A673 (cell line): ENCODE data around the gene SEMA6D. TPM values are rescaled to one million over a fixed set of nuclear protein-coding genes. Genes with fewer than 3 reads are reported as not detected.
A peak's percentile ranks its signal among the peaks of the same experiment; 100 is the strongest.

Source experiments
- BruUV-seq: library from RNA; stranded (reverse); fragments of 400-500 nt; replicated peaks from 2 replicates; lab custom pipeline; 2021; lab: Mats Ljungman, UMichigan
- CTCF ChIA-PET: fragments of 300-600 bp; sonication (Branson Sonifier 250); formaldehyde crosslinking; loops from one replicate; lab custom pipeline; 2022; ENCODE audit warnings: antibody characterized with exemption; lab: Charles Lee
- POLR2A ChIA-PET: fragments of 300-600 bp; sonication (Branson Sonifier 250); formaldehyde crosslinking; loops from one replicate; lab custom pipeline; 2022; ENCODE audit warnings: antibody characterized with exemption; ENCODE audit not compliant: low non-redundant PET; lab: Charles Lee
- DNase-seq: peaks from one replicate; pipeline ENCODE4 v3.0.0-alpha.2; 2015; ENCODE audit warnings: low spot score
- H3K27ac ChIP-seq: fragments of 200-600 bp; sonication (generic); 2 replicates; pipeline ENCODE4 v1.5.1; 2016; ENCODE audit warnings: mixed run types, low read depth, mild to moderate bottlenecking, mixed read lengths, antibody characterized with exemption, low read length; ENCODE audit not compliant: poor library complexity, severe bottlenecking
- H3K27me3 ChIP-seq: fragments of 200-600 bp; sonication (generic); replicated peaks from 2 replicates; pipeline ENCODE4 v1.6.1; 2017; ENCODE audit warnings: mixed run types, low read depth, mild to moderate bottlenecking, mixed read lengths, antibody characterized with exemption, low read length; ENCODE audit not compliant: insufficient read depth, poor library complexity
- H3K36me3 ChIP-seq: fragments of 200-600 bp; sonication (generic); 2 replicates; pipeline ENCODE4 v1.6.1; 2016; ENCODE audit warnings: mixed run types, mild to moderate bottlenecking, mixed read lengths, antibody characterized with exemption, low read length; ENCODE audit not compliant: insufficient read depth, poor library complexity, severe bottlenecking
- H3K4me1 ChIP-seq: fragments of 200-600 bp; sonication (generic); 2 replicates; pipeline ENCODE4 v1.6.1; 2017; ENCODE audit warnings: mixed run types, mild to moderate bottlenecking, mixed read lengths, antibody characterized with exemption, low read length; ENCODE audit not compliant: insufficient read depth, poor library complexity, severe bottlenecking
- H3K4me3 ChIP-seq: fragments of 200-600 bp; sonication (generic); 2 replicates; pipeline ENCODE4 v1.5.1; 2016; ENCODE audit warnings: low read depth, mixed run types, mild to moderate bottlenecking, mixed read lengths, low read length; ENCODE audit not compliant: poor library complexity, severe bottlenecking
- H3K9me3 ChIP-seq: fragments of 200-600 bp; sonication (generic); 2 replicates; pipeline ENCODE4 v1.6.1; 2016; ENCODE audit warnings: mixed run types, low read depth, mild to moderate bottlenecking, mixed read lengths, antibody characterized with exemption, low read length; ENCODE audit not compliant: poor library complexity, severe bottlenecking
- EZH2 ChIP-seq: fragments of 200-600 bp; sonication (generic); IDR thresholded peaks from 2 replicates; pipeline ENCODE4 v1.6.1; 2017; ENCODE audit warnings: borderline replicate concordance, low read depth, mild to moderate bottlenecking, mixed read lengths, antibody characterized with exemption, low read length; ENCODE audit not compliant: poor library complexity, severe bottlenecking
- intact Hi-C: fragments of 100-400 bp; cut with micrococcal nuclease; formaldehyde crosslinking; loops from one replicate; pipeline ENCODE4 v1.10.0; 2022; ENCODE audit not compliant: unreplicated experiment
- total RNA-seq: library from RNA; stranded (reverse); gene quantifications from 2 replicates; pipeline ENCODE4 v1.2.3, GENCODE V29; 2021
- TF ChIP-seq, protein P1 (sequence below): fragments of 300-800, 200-600 bp; sonication (generic); conservative IDR thresholded peaks from 2 replicates; pipeline ENCODE4 v1.5.1; 2017; ENCODE audit warnings: low read depth, mild to moderate bottlenecking, antibody characterized with exemption, low read length, moderate library complexity, mixed read lengths

Gene SEMA6D
- total RNA-seq, 1 experiment from 2014 or later, result 11.0 TPM

DNA sequence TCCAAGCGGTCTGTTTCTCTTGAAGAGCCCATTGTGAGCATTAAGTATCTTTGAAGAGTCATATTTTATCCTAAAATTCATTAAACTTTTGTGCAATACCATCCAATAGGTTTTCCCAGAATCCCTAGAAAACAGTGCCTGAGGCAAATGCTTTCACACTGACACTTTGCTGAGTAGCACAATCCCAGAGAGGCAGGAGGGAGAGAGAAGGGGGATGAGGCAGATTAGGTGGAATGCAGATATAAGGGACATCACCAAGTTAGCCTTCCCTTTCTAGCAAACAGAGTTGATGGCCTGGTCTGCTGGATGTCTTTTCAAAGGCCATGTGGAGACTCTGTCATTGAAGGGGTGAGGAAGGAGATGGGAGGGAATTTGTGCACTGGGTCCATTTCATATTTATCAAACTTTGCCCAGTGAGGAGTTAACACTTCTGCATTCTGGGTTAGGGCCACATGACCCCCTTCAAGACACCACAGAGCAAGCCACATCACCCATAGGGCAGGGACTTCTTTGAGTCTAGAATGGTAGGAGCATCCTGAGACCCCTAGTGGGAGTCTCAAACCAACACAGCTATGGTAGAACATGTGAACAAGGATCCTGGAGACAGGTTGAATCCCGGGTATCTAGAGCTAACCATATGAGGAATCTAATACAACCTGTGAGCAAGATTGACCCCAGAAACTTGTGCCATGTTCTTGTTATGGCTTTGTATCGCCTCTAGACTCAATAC, 32.0 kb upstream of the SEMA6D start:
- no TSS peak for BruUV-seq
- no peak for DNase-seq
- intact Hi-C loops, result loop anchor here (10.0 kb wide), 1 partner anchor 211 kb away; no protein-coding TSS in a partner anchor
- H3K4me3 ChIP-seq, result no peak overlapping the region
- no peaks in the 10 kb centered on the region for H3K9me3 ChIP-seq
- no peaks in the 10 kb centered on the region for H3K27me3 ChIP-seq
- peaks cover 18% of the 10 kb centered on the region for H3K4me1 ChIP-seq
- H3K27ac ChIP-seq, result no peak overlapping the region
- ChIA-PET POLR2A (no interaction called here), CTCF (no interaction called here)
- TF ChIP-seq, protein P1, sequence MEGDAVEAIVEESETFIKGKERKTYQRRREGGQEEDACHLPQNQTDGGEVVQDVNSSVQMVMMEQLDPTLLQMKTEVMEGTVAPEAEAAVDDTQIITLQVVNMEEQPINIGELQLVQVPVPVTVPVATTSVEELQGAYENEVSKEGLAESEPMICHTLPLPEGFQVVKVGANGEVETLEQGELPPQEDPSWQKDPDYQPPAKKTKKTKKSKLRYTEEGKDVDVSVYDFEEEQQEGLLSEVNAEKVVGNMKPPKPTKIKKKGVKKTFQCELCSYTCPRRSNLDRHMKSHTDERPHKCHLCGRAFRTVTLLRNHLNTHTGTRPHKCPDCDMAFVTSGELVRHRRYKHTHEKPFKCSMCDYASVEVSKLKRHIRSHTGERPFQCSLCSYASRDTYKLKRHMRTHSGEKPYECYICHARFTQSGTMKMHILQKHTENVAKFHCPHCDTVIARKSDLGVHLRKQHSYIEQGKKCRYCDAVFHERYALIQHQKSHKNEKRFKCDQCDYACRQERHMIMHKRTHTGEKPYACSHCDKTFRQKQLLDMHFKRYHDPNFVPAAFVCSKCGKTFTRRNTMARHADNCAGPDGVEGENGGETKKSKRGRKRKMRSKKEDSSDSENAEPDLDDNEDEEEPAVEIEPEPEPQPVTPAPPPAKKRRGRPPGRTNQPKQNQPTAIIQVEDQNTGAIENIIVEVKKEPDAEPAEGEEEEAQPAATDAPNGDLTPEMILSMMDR, result peak; percentile 26; the same call in 1 of the 2 replicates
- TF ChIP-seq EZH2, result no peak
- H3K36me3 ChIP-seq, result no peaks in the 10 kb centered on the region

DNA sequence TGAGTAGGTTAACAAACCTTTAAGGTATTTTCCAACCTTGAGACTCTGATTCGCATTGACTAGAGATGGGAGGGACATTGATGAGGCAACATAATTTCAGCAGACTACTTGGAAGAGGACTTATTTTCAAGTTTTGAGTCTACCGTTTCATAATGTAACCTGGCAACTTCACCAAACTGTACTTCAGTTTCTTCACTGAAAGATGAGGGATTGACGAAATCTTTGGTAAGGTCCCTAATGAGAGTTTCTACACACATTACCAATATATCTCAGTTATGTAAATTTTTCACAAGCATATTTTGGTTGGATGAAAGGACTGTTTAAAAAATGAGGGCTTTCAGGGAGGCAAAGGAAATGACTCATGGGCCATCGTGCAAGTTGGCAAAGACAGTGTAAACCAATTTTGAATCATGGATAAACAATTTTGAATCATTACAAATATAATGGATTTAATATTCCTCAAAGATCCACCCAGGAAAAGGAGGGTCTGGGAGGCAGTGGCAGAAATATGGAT, 28.7 kb upstream of the SEMA6D start:
- TF ChIP-seq, protein P1, result no peak
- TF ChIP-seq EZH2, result no peak
- no TSS peak for BruUV-seq
- Histone ChIP-seq H3K4me3 (no peak overlapping the region), H3K4me1 (peaks cover 27% of the 10 kb centered on the region), H3K36me3 (no peaks in the 10 kb centered on the region), H3K27me3 (no peaks in the 10 kb centered on the region), H3K27ac (peak overlapping the region; percentile 83), H3K9me3 (no peaks in the 10 kb centered on the region)
- CTCF ChIA-PET, result no interaction called here
- POLR2A ChIA-PET, result no interaction called here
- DNase-seq, result peak; percentile 61
- intact Hi-C loops, result loop anchor here (10.0 kb wide), 1 partner anchor 214 kb away; no protein-coding TSS in a partner anchor

DNA sequence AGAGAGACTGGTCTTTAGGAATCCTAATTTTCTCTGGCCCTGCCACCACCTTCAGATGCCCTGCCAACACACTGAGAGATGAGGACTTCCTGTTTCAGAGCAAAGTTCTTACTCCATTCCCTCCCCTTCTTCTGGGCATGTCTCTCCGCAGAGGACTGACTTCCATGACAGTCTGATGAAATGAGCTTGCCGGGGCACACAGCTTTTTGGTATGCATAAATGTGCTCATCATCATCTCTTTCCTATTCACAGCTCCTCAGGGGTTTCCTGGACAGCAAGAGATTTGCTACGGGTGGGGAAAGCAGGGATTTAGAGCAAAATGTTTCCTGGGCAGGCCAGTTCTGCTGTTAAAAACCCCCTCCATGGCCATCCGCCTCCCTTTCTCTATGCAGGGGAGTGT, 27.6 kb upstream of the SEMA6D start:
- peak; percentile 86 for DNase-seq
- H3K9me3 ChIP-seq, result no peaks in the 10 kb centered on the region
- H3K27me3 ChIP-seq, result no peaks in the 10 kb centered on the region
- H3K36me3 ChIP-seq, result no peaks in the 10 kb centered on the region
- TF ChIP-seq, protein P1, result no peak
- no peak for TF ChIP-seq EZH2
- ChIA-PET POLR2A (interaction anchor here (0.6 kb wide), 1 partner anchor 47 kb away, joined by 4 read pairs; no protein-coding TSS in a partner anchor), CTCF (no interaction called here)
- H3K4me3 ChIP-seq, result no peak overlapping the region
- intact Hi-C loops, result loop anchor here (10.0 kb wide), 1 partner anchor 215 kb away; no protein-coding TSS in a partner anchor
- H3K27ac ChIP-seq, result peak overlapping the region; percentile 83
- no TSS peak for BruUV-seq
- peaks cover 27% of the 10 kb centered on the region for H3K4me1 ChIP-seq
